GM21390 (cell line): ENCODE measurements around the gene UPB1.
"Not testable (repeated sequence)": the region's sequence is repeated elsewhere in the genome, so short reads cannot be mapped to it uniquely, and the experiment has no call there.

Experiments used
- ATAC-seq: cut with Tn5 transposase; IDR thresholded peaks from one replicate; pipeline ENCODE4 v1.9.1; 2021; ENCODE audit not compliant: unreplicated experiment

UPB1 gene

GRCh38 chr22:24525416-24526037 is 30.4 kb downstream of the UPB1 start:
- no peak for ATAC-seq

- ATAC-seq: no peak
Measured at GRCh38 chr22:24526191-24526590, 31.1 kb downstream of the UPB1 start.

- no peak for ATAC-seq
Measured at GRCh38 chr22:24529898-24530297, 34.8 kb downstream of the UPB1 start.

GRCh38 chr22:24530968-24531367 is 35.8 kb downstream of the UPB1 start:
- not testable (repeated sequence) for ATAC-seq

GRCh38 chr22:24532075-24532474 is 36.9 kb downstream of the UPB1 start:
- no peak for ATAC-seq

GRCh38 chr22:24535348-24535747 is 40.2 kb downstream of the UPB1 start:
- no peak for ATAC-seq

- ATAC-seq: no peak
Measured at GRCh38 chr22:24536089-24536488, 41.0 kb downstream of the UPB1 start.

GRCh38 chr22:24540470-24540869 is 45.3 kb downstream of the UPB1 start:
- no peak for ATAC-seq

- ATAC-seq: no peak
Measured at GRCh38 chr22:24541681-24542515, 46.8 kb downstream of the UPB1 start.

- no peak for ATAC-seq
Measured at GRCh38 chr22:24542641-24543040, 47.5 kb downstream of the UPB1 start.

- ATAC-seq: no peak
Measured at GRCh38 chr22:24543185-24543601, 48.1 kb downstream of the UPB1 start.

GRCh38 chr22:24543679-24544243 is 48.6 kb downstream of the UPB1 start:
- ATAC-seq: no peak

- no peak for ATAC-seq
Measured at GRCh38 chr22:24548812-24549211, 53.7 kb downstream of the UPB1 start.

- no peak for ATAC-seq
Measured at GRCh38 chr22:24550028-24550901, 55.1 kb downstream of the UPB1 start.

GRCh38 chr22:24550902-24551435 is 55.8 kb downstream of the UPB1 start:
- no peak for ATAC-seq

GRCh38 chr22:24552503-24553286 is 57.6 kb downstream of the UPB1 start:
- ATAC-seq: not testable (repeated sequence)

GRCh38 chr22:24553597-24554312 is 58.6 kb downstream of the UPB1 start:
- no peak for ATAC-seq

GRCh38 chr22:24554313-24555164 is 59.4 kb downstream of the UPB1 start, which contains the start of gene GUCD1:
TSS of gene GUCD1 (minus strand) at chr22:24555138. CDS start at chr22:24554991, 147 bp downstream.
- no peak for ATAC-seq
